HG03460 (cell line): ENCODE data around the gene LIAS.

Experiments
- ATAC-seq: cut with Tn5 transposase; IDR thresholded peaks from one replicate; pipeline ENCODE4 v1.9.1; 2021; ENCODE audit not compliant: unreplicated experiment

LIAS gene

DNA sequence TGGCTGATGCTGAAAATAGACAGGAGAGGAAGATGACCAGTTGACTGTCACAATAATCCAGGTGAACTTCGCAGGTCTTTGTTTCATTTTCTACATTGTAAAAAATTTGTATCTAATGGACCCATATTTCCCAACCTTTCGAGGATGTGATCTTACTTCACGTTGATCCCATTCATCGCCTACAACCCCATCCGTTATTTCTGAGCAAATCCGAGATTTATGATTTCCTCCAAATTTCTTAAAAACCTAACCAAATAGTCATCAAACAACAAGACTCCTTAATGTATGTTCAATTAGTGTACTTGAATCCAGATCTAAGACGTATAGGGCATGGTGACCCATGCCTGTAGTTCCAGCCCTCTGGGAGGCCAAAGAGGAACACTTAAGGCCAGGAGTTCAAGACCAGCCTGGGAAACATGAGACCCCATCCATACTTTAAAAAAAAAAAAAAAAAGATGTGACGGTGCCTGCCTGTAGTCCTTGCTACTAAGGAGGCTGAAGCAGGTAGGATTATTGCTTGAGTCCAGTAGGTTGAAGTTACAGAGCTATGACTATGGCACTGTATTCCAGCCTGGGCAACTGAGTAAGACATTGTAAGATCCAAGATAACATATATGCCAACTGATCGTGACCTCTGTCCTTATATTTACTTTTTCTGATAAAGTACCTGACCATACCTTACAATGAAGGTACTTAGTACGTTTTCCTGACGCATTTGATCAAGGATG lies 5.8 kb upstream of the LIAS start:
- no peak for ATAC-seq

DNA sequence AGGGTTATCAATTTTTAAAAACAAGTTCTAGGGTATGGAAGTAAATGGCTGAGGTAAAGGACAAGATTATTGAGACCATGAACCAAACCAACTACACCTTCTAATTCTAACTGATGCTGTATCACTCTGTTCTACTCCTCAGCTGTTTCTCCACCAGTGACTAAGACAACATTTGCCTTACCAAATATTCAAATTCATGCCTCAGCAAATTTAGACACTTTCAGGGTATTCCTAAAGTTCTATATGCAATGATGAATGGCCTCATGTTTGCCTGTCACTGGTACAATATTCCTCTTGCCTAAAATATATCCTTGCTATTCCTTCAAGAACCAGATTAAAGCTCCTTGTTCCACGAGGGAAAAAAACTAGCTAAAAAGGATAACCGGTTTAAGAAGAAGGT lies 5.1 kb upstream of the LIAS start:
- no peak for ATAC-seq

DNA sequence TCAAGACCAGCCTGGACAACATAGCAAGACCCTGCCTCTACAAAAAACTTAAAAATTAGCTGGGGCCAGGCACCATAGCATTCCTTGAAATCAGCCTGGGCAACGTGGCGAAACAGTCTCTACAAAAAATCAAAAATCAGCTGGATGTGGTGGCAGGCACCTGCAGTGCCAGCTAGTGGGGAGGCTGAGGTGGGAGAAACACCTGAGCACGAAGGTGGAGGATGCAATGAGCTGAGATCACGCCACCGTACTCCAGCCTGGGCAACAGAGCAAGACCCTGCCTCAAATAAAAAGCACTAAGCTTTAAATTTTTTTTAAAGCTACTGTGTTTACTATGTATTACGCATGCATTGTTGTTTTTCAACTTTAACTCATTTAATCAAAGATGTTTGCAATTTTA lies 3.4 kb upstream of the LIAS start:
- ATAC-seq: no peak

DNA sequence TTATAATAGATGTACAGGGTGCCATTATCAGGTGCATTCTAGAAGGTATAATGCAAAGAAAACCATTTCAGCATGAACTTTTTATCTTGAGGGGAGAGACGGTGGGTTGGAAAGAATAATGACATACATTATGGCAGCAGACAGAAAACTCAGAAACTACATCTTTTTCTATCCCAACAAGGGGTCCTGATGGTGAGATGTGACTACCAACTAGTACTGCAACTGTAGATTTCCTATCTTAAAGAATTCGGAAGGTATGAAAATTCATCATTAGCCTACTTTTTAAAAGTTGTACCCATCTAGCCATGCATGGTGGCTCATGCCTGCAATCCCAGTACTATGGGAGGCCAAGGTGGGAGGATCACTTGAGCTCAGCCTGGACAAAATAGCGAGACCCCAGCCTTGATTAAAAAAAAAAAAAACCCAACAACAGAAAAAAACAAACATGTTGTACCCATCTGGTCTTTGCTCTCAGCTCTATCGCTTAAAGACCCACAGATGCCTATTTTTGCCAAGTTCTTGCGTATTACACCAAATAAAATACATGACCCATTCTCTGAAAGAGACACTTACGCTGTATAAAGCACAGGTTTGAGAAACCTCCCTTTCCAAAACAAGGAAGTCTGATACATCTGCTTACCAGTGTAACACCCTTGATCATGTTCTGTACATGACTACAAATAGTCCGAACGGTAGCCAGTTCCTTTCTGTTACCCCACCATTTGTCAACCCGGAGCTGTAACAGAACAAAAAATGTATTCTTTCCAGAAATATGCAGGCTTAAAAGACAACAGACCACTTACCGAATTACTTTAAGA lies 1.7 kb upstream of the LIAS start:
- ATAC-seq: no peak

DNA sequence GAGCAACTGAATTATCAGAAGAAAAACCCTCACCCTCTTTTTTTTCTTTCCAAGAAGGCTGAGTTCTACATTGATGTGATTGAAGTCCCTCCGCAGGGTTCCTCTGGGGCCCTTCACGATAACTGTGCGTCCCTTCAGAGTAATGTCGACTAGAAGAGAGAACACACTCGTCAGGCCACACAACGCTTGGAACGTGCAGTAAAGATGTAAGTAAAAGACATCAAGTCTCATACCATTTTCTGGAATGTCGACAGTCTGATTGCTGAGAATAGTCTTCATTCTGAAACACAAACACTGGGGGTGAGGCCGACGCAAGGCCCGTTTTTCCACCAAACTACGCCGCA lies 723 bp upstream of the LIAS start:
- ATAC-seq: peak; percentile 4

DNA sequence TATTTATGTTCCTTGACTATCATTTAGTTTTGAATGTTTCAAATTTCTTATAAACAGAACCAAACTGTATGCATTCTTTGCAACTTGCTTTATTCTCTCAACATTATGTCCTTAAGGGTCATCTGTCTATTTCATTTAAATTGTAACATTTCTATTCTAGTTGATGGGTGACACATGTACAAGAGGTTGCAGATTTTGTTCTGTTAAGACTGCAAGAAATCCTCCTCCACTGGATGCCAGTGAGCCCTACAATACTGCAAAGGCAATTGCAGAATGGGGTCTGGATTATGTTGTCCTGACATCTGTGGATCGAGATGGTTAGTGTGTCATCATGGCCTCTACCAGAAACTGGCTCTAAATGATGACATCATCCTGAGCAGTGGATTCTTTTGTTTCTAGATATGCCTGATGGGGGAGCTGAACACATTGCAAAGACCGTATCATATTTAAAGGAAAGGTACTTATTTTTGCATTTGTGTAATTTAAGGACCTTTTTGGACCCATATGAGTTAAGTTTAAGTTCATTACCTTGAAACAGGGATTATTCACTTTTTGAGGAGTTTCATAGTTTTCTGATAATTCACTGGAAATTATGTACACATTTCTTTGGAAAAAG lies 6.1 kb downstream of the LIAS start:
- ATAC-seq: no peak

DNA sequence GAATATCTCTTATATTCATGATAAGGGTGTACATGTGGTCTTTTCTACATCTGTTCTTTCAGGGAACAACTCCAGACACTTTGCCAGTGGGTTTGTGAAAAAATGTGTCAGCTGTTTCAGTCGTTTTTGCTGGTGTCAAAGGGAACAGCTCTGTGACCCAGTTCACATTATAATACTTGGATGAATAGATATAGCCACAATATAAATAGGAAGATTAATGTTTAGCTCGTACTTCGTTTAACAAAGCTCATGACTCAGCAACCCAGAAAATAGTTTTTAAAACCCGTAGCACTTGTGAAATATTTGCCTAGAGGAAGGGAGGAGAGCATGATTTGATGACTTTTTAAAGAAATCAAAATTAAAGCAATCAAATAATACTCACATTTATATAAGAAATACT lies 7.9 kb downstream of the LIAS start:
- ATAC-seq: no peak

DNA sequence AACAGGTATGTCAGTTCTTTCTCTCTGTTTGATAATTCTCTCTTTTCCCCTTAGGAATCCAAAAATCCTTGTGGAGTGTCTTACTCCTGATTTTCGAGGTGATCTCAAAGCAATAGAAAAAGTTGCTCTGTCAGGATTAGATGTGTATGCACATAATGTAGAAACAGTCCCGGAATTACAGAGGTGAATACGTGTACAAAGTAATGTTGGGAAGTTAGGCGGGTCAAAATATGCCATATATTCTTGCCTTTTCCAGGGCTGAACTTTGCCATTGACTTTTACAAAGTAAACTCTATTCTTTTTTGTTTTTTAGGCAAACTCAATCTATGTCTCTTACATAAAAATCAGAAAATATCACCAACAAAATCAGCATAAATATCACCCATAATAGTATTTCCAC lies 8.6 kb downstream of the LIAS start:
- ATAC-seq: no peak

DNA sequence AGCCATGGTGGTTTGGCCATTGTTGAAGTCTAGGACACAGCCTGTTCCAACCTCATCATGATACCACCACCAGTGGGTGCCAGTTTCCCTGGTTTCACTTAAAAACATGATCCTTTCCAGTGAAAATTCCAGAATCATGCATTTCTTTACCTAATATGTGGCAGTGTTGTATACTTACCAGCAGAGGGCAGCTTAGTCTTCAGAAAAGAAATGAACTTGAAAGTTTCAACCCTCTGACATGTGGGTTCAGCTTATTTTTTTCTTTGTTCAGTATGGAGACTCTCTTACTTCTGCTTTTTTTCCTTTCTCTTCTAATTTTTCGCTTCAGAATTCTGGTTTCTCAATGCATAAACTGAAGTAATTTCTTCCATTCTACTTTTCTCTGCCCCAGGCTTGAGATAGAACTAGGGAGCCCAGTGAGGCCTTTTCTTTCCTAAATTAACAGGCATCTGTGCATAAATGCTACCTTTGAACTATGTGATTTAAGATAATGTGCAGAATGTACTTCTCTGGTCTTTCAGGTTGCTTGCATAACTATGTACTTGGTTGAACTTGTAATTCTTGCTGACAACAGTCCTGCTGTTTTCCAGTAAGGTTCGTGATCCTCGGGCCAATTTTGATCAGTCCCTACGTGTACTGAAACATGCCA lies 10.7 kb downstream of the LIAS start:
- ATAC-seq: peak; percentile 80

DNA sequence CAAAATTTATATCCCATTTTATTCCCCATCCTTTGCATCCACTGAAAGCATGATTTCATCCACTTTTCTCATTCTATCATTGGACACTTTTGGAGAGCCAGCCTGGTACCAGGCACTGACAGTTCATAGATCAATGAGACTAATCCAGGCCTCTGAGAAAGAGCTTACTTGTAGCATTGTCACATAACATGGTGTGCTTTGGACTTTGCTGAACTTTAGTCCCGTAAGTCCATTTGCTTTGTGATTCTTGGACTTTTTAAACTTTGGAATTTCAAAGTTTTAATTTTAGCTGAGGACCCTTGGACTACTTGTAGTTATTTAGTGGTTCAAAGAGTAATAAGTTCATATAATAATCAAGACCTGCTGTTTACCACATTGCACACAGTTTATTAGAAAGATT lies 11.5 kb downstream of the LIAS start:
- no peak for ATAC-seq

DNA sequence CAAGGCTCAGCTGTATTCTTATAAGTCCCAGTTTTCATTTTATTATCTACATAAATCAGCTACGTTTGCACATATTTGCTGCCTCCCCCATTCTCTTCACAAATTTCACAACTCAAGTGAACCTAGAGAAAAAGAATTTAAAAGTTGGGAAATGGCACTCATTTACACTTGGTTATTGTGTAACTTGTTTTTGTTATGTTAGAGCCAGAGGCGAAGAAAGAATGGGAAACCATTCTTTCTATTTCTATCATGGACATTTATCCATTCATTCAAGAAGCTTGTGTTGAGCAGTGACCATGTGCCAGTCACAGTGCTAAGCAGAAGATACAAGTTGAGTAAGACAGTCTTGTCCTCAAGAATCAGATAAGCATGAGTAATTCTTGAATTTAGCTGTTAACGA lies 13.5 kb downstream of the LIAS start:
- ATAC-seq: no peak

DNA sequence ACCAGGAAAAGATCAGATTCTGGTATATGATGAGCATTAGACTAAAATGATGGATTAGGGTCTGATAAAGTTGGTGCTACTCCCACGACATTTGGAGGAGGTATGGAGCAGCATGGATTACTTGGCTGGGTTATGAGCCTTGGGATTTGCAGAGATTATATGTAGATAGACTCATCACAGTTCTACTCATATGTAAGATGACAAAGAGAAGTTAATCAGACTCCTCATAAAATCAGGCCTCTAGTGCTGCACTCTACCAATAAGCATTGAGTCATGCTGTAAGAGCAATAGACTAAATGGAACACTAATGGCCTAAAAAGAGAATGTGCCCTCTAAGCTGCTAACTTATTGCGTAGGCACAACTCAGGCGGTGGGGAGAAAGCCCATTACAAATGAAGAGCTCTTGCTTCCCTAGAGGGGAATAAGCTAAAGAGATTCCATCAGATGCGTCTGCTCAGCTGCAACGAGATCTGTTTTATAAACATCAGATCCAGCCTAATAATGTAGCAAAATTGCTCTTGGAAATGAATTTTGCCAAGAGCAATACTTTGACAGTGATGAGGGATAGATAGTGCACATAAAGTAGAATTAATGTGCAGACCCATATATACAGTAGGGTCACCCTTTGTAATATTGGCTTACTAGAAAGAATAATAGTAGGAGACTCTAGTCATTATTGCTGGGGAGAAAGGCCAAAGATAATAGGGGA lies 17.5 kb downstream of the LIAS start:
- ATAC-seq: no peak

DNA sequence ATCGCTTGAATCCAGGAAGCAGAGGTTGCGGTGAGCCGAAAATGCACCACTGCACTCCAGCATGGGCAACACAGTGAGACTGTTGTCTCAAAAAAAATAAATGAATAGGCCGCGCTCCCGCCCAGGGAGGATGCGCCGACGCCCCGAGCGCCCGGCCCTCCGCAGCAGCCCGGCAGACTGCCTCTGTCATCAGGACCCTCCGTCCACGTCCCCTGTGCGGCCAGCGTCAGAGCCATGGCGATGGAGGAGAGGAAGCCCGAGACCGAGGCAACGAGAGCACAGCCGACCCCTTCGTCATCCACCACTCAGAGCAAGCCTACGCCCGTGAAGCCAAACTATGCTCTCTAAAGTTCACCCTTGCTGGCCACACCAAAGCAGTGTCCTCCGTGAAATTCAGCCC lies 21.4 kb downstream of the LIAS start:
- ATAC-seq: no peak

DNA sequence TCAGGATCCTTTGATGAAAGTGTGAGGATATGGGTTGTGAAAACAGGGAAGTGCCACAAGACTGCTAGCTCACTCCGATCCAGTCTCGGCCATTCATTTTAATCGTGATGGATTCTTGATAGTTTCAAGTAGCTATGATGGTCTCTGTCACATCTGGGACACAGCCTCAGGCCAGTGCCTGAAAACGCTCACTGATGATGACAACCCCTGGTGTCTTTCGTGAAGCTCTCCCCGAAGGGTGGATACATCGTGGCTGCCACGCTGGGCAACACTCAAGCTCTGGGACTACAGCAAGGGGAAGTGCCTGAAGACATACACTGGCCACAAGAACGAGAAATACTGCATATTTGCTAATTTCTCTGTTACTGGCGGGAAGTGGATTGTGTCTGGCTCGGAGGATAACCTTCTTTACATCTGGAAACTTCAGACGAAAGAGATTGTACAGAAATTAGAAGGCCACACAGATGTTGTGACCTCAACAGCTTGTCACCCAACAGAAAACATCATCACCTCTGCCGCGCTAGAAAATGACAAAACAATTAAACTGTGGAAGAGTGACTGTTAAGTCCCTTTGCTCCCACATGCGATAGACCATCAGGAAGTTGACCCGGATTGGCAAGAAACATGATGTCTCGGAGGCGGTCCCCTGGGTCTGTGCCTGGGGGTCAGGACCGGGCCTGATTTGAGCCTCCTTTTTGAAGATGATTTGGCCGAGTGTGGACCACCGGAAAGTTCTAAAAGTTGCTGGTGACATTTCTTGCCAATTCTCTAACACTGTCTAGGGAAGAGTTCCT lies 22.2 kb downstream of the LIAS start:
- no peak for ATAC-seq

DNA sequence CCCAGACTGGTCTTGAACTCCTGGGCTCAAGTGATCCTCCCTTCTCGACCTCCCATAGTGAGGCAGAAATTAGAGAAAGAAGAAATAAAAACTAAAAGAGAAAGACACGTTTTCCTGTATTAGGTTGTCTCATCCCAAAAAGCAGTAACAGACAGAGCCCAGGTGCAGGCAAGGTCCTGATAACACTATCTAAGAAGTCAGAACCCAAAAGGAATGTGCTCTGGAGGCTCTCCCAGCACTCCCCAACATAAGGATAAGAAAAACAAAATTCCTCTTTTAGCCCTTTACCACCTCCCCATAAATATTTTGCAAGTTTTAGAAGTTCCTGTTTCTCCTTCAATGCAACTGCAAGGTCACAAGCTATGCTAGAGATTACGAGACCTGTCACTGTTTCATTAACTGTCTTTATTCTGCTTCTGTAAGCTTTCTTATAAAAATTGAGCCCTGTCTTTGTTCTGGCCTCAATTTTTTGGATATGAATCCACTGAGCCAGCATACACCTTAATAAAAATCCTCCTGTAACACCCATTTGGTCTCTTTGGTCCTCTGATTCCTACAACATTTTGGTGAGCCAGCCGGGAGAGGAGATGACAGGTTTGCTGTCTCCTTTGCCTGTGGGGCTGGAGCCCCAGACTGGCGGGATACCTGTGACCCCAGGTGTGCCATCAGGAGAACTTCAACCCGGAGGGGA lies 25.9 kb downstream of the LIAS start:
- no peak for ATAC-seq

DNA sequence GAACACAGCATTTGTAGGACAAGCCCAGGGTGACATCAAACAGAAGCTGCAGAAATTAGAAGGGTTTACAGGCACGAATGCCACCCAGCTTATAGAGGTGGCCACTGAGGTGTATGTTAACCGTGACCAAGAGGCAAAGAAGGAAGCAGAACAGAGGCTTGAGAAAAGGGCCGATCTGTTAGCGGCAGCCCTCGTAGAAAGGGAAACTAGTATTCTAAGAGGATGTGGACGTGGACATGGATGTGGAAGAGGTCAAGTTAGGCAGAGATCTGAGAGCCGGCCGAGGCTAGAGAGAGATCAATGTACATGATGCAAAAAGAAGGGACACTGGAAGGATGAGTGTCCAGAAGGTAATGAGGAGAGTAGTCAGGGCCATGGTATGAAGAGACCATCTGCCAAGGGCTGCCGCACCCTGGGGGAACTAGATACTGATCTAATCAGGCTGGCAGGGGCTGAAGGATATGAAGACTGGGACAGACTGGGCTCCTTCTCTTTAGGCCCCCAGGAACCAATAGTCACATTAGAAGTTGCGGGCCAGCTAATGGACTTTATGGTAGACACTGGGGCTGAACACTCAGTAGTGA lies 27.5 kb downstream of the LIAS start:
- ATAC-seq: no peak

DNA sequence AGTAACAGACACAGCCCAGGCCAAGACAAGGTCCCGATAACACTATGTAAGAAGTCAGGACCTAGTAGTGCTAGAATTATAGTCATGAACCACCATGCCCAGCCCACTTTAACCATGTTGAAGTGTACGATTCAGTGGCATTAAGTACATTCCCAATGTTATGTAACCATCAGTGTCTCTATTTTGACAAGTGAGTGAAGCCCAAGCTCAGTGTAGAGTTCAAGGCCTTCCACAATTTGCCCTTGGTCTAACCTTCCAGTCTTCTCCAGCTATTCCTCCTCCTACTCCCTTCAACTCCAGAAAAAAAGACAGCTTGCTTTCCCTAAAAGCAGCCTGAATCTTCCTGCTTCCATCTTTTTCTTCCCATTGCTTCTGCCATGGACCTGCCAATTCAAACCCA lies 31.5 kb downstream of the LIAS start:
- ATAC-seq: no peak

DNA sequence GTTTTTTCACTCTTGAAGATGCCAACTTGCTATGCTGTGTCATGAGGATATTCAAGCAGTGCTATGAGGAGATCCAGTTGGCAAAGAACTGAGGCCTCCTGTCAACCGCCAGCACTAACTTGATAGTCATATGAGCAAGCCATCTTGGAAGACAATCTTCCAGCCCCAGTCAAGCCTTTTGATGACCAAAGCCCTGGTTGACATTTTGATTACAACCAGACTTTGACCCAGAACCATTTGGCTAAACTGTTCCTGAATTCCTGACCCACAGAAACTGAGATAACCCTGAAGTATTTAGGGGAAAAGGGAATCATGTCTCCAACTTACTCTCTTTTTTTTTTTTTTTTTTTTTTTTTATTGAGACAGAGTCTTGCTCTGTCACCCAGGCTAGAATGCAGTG lies 35.5 kb downstream of the LIAS start:
- no peak for ATAC-seq

DNA sequence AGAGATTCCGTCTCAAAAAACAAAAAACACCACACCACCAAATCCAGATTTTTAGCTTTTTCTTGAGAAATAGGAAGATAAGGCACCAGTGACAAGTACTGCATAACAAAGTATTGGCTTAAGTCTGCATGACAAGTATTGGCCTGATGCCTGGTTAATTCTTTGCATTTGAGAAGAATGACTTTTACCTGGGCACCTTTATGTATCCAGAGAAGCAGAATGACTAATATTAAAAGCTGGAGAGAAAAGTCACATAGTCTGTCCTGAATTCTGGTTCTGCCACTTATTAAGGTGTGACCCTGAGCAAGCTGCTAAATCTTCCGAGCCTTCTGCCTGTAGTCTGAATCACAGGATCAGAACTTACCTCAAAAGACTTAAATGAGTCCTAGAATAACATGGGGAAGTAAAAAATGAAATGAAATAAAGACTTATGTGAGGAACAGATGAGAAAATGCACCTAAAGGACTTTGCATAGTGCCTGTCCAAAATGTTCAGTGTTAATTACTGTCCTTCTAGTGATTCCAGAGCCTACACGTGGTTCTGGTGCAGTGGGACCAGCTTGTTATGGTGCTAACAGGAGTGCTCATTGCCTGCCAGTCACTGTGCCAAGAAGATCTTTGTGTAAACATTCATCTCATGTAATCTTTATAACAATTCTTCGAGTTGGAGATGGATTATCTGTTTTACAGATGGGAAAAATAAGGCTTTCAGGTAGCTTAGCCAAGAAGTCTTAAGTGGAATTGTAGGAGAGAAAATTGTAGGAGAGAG lies 36.8 kb downstream of the LIAS start:
- no peak for ATAC-seq
